GM18867 (cell line): ENCODE data around the gene PPARA.
"Not testable (repeated sequence)": the region's sequence is repeated elsewhere in the genome, so short reads cannot be mapped to it uniquely, and the experiment has no call there.

Experiments
- ATAC-seq: cut with Tn5 transposase; IDR thresholded peaks from one replicate; pipeline ENCODE4 v1.9.1; 2021; ENCODE audit warnings: mild to moderate bottlenecking, moderate library complexity; ENCODE audit not compliant: unreplicated experiment

The PPARA gene

GRCh38 chr22:46165977-46166376, 15.7 kb downstream of the PPARA start:
- no peak for ATAC-seq

DNA sequence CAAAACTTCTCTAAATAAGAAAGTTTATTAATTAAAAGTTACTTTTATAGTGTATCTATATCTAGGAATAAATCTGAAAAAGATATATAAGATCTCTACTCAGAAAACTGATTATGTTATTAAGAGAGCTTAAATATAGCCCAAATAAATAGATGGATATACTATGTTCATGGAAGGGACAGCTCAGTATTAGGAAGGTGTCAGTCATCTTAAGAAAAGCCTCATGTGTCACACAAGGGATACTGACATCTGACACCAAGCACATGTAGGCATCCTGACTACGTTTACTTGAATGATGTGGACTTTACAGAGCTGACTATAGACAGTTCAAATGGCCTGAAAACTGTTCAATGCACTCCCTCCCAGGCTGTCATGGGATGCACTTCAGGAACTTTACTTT, 19.3 kb downstream of the PPARA start:
- no peak for ATAC-seq

DNA sequence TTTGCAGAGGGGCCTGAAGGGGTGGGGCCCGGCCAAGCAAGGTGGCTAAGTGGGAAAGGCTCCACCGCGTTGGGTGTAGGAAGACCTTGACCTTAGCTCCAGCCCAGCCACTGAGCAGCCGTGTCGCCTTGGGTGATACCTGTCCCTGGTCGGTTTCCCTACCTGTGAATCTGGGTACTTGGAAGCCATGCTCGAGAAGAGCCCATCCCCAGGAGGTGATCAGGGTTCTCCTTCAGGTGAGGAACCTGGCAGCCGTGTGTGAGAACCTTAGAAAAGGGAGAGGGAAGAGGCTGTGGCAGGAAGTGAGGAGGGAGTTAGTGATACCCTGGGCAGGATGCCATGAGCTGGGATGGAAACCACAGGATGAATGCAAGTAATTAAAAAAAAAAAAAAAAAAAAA, 21.6 kb downstream of the PPARA start:
- no peak for ATAC-seq

GRCh38 chr22:46172522-46173110, 22.3 kb downstream of the PPARA start:
- no peak for ATAC-seq

GRCh38 chr22:46173152-46173551, 22.8 kb downstream of the PPARA start:
- ATAC-seq = no peak

GRCh38 chr22:46175631-46176030, 25.3 kb downstream of the PPARA start:
- no peak for ATAC-seq

DNA sequence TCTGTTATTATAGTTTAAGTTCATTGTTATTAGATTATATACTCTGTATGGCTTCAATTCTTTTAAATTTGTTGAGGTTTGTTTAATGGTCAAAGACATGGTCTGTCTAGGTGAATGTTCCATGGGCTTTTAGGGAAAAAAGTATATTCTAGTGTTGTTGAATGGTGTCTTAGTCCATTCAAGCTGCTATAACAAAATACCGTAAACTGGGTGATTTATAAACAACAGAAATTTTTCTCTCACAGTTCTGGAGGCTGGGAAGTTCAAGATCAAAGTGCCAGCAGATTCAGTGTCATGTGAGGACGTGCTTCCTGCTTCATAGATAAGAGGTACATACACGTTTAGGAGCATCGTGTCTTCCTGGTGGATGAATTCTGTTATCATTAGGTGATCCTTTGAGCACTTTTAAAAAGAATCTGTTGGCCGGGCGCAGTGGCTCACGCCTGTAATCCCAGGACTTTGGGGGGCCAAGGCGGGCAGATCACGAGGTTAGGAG, 26.2 kb downstream of the PPARA start:
- ATAC-seq = no peak

GRCh38 chr22:46178755-46179505, 28.6 kb downstream of the PPARA start:
- no peak for ATAC-seq

DNA sequence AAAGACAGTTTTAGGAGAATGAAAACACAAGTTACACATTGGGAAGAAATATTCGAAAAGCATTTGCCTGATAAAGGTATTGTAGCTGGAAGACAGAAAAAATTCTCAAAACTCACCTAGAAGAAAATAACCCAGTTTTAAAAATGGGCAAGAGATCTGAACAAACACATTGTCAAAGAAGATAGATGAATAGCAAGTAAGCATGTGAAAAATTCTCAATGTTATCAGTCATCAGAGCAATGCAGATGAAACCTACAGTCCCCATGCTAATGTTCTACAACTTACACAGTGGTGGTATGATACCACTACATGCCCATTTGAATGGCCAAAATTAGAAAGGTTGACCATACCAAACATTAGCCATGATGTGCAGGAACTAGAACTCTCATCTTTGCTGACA, 29.4 kb downstream of the PPARA start:
- ATAC-seq = no peak

GRCh38 chr22:46180370-46181137, 30.2 kb downstream of the PPARA start:
- no peak for ATAC-seq

GRCh38 chr22:46183733-46184132, 33.4 kb downstream of the PPARA start:
- no peak for ATAC-seq

DNA sequence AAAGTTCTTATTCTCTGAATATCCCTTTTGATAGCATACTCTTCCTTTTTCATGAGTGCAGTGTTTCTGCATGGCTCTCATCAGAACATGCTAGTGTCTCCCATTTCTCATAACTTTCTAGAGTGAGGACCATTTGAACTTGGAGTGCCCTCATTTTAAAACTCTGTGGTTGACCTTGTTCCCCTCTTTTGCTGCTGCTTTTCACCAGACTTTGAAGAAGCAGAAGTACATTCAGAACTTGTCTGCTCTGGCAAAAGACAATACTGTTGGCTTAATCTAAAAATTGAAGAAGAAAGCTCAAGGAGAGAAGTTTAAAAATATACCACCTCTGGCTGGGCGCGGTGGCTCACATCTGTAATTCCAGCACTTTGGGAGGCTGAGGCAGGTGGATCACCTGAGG, 35.0 kb downstream of the PPARA start:
- no peak for ATAC-seq

DNA sequence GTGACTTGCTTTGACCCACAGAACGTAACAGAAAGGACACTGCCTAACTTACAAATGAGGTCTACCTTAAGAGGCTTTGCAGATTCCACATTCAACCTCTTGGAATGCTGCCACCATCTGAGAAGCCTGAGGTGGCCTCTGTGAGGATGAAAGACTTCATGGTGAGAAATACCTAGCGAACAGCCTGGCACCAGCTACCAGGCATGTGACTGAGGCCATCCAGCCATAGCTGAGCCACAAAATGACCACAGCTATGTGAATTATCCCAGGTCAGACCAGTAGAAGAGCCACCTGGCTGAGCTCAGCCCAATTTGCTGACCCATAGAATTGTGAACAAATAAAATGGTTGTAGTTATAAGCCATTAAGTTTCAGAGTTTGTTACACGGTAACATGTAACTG, 37.5 kb downstream of the PPARA start:
- no peak for ATAC-seq

DNA sequence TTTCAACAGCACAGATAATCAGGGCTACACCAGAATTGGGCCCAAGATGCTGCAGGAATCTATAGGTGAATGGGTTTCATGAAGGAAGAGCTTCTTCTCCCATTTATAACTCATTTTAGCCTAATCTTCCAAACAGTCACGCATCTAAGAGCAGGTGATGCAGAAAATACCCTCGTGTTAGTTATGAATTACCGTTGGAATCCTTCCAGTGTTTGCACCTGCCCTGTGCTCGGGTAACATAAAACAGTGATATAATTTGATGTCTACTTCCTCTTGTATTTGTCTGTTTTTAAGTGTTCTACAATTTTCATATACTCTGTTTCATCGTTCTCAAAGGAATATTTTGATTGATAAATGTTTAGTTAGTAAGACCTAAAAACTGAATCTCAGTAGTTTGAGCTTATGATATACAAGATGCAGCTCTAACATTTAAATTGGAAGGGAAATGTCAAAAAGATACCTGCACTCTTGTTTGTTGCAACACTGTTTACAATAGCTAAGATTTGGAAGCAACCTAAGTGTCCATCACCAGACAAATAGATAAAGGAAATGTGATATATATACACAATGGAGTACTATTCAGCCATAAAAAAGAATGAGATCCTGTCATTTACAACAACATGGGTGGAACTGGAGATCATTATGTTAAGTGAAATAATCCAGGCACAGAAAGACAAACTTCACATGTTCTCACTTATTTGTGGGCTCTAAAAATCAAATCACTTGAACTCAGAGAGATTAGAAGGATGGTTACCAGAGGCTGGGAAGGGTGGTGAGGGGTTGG, 42.1 kb downstream of the PPARA start:
- no peak for ATAC-seq

DNA sequence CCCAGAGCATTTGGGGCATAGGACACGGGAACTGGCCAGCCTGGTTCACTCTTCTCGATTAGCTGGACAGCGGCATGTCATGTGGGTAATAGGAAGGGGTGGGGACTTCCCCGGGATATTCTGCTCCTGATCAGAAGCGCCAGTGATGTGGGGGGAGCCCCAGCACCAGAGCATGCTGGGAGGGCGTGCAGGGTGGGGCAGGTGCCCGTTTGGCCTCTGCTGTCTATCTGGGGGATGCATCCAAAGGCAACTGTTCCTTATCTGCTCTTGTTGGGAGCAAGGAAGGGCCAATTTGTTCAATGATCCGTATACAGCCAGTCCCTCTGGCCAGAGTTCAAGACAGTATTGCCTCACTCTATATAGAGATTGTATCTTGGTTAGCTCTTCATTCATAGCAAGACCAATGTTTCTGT, 43.6 kb downstream of the PPARA start:
- ATAC-seq = no peak

GRCh38 chr22:46195487-46196165, 45.3 kb downstream of the PPARA start:
- ATAC-seq = no peak

GRCh38 chr22:46196278-46196677, 46.0 kb downstream of the PPARA start:
- no peak for ATAC-seq

DNA sequence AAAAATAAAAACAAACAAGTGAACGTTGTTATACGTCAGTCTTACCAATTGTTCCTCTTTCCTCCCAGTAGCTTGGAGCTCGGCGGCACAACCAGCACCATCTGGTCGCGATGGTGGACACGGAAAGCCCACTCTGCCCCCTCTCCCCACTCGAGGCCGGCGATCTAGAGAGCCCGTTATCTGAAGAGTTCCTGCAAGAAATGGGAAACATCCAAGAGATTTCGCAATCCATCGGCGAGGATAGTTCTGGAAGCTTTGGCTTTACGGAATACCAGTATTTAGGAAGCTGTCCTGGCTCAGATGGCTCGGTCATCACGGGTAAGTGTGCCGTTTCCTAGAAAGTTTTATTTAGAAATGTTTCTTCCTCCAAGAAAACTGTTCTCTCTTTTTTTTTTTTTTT, 47.9 kb downstream of the PPARA start:
- ATAC-seq = no peak

DNA sequence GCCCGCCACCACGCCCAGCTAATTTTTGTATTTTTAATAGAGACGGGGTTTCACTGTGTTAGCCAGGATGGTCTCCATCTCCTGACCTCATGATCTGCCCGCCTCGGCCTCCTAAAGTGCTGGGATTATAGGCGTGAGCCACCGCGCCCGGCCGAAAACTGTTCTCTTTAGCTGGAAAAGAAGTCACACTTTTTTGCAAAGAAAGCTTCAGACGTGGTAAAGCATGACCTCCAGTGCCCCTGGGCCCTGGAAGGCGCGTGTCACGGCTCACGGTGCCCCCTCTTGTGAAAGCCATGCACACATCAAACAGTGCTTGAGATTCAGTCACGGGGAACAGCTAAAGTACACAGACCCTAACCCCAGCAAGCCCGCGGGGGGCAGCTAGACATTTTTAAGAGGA, 48.5 kb downstream of the PPARA start:
- ATAC-seq = not testable (repeated sequence)

- ATAC-seq = no peak
Observed at GRCh38 chr22:46201059-46201757, 50.9 kb downstream of the PPARA start.
